ENCODE results near the gene ACTN3. TPM values are rescaled to one million over a fixed set of nuclear protein-coding genes. Genes with fewer than 3 reads are reported as not detected.

Gene ACTN3
- under 1 TPM; 0.06 to 0.12 TPM for total RNA-seq

DNA sequence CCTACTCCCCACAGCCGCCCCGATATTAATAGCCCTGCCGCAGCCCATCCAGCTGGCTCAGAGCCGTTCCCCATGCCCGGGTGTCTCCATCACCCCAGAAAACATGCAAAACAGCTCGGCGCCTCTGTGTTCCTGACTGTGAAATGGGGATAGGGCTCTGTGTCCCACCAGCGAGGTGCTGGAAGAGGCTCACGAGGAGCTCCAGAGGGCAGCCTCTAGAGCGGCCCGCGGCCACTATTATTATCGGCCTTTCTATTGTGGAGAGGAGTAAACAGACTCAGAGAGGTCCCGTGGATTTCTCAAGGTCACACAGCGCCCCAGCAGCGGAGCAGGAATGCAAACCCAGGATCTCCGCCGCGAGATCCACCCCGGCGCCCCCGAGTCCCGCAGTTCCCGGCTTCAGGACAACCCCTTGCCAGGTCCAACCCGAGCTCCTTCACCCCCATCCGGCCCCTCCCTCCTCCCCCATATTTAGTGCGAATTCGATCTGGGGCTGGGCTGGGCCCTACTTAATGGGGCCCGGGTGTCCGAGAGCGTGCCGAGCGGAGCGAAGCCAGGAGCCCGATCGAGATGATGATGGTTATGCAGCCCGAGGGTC is at the start of gene ACTN3:
TSS of gene ACTN3 (plus strand) at position 536 of the 598 bp plus-strand sequence. CDS start at position 571, 35 bp downstream.
- Mint-ChIP-seq H3K9me3 (no peaks in the 10 kb centered on the region), H3K27ac (peak within 1 kb of the TSS; percentile 32), H3K36me3 (no peaks in the 10 kb centered on the region), H3K27me3 (no peaks in the 10 kb centered on the region), H3K4me1 (peaks cover 21% of the 10 kb centered on the region), H3K4me3 (peak within 1 kb of the TSS; percentile 90)
- DNase-seq = no peak

DNA sequence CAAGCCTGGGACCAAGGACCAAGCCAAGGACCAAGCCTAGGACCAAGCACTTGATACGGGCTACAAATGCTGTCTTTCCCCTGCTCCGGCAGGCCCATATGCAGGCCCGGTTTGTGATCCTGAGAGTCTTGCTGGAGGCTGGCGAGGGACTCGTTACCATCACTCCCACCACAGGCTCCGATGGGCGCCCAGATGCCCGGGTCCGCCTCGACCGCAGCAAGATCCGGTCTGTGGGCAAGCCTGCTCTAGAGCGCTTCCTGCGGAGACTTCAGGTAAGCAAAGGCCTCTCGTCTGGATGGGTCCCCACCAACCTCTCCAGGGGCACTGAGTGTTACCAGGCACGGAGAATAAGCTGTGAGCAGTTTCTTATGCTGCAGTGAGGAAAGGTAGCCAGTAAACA is 49.5 kb upstream of the ACTN3 start:
- H3K27me3 Mint-ChIP-seq = no peaks in the 10 kb centered on the region
- H3K4me1 Mint-ChIP-seq = no peaks in the 10 kb centered on the region
- peaks cover 19% of the 10 kb centered on the region for H3K36me3 Mint-ChIP-seq
- DNase-seq = no peak
- H3K9me3 Mint-ChIP-seq = no peaks in the 10 kb centered on the region
- no peak overlapping the region for H3K27ac Mint-ChIP-seq
- H3K4me3 Mint-ChIP-seq = no peak overlapping the region

DNA sequence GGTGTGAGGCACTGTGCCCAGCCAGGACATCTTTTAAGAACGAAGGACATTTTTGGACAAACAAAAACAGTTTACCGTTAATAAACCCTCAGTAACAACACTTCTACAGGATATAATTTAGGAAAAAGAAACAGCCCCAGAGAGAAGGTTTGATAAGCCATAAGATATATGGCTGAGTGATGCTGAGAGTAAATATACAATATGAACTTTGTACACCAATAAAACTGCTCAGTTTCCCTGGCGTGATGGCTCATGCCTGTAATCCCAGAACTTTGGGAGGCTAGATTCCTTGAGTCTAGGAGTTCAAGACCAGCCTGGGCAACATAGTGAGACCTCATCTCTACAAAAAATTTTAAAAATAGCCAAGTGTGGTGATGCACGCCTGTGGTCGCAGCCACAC is 48.2 kb upstream of the ACTN3 start:
- H3K4me1 Mint-ChIP-seq = no peaks in the 10 kb centered on the region
- no peak overlapping the region for H3K27ac Mint-ChIP-seq
- no peak overlapping the region for H3K4me3 Mint-ChIP-seq
- H3K36me3 Mint-ChIP-seq = peaks cover 16% of the 10 kb centered on the region
- no peak for DNase-seq
- no peaks in the 10 kb centered on the region for H3K9me3 Mint-ChIP-seq
- H3K27me3 Mint-ChIP-seq = no peaks in the 10 kb centered on the region

DNA sequence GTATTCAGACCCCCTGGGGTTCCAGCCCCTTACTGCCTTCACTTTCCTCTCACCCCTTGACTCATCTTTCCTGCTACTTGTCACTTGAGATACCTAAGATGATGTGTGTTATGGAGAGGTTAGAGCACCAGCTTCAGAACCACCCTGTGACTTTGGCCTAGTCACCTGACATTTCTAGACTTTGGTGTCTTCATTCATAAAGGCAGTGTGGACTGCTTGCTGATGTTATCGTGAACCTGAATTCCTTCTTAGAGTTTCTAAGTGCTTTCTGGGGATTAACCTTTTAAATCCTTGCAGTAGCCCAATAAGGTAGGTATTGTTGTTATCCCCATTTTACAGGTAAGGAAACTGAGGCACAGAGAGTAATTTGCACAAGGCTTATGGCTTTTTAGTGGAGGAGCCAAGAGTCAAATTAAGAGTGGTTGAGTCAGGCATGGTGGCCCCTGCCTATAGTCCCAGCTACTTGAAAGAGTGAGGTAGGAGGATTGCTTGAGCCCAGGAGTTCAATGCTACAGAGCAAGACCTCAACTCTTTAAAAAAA is 41.4 kb upstream of the ACTN3 start:
- H3K4me1 Mint-ChIP-seq = no peaks in the 10 kb centered on the region
- peaks cover 7% of the 10 kb centered on the region for H3K36me3 Mint-ChIP-seq
- no peaks in the 10 kb centered on the region for H3K27me3 Mint-ChIP-seq
- DNase-seq = no peak
- H3K9me3 Mint-ChIP-seq = no peaks in the 10 kb centered on the region
- no peak overlapping the region for H3K4me3 Mint-ChIP-seq
- H3K27ac Mint-ChIP-seq = no peak overlapping the region

DNA sequence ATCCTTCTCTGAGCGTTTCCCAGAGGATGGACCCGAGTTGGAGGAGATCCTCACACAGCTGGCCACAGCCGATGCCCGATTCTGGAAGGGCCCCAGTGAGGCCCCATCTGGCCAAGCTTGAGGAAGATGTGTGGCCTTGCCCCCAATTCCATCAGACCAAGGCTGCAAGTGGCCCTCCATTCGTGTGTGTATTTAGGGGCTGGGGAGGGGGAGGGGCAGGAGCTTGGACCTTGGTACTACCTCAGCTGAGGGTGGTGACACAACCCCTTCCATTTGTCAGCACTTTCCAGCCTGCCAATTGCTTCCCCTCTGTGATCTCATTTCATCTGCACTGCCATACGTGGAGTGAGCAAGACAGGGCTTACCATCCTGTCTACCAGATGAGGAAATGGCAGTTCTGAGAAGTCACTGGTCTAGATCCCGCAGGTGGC is 37.6 kb upstream of the ACTN3 start:
- Mint-ChIP-seq H3K4me3 (no peak overlapping the region), H3K36me3 (peaks cover 4% of the 10 kb centered on the region), H3K9me3 (no peaks in the 10 kb centered on the region), H3K27ac (no peak overlapping the region), H3K4me1 (peaks cover 9% of the 10 kb centered on the region), H3K27me3 (no peaks in the 10 kb centered on the region)
- DNase-seq = no peak

DNA sequence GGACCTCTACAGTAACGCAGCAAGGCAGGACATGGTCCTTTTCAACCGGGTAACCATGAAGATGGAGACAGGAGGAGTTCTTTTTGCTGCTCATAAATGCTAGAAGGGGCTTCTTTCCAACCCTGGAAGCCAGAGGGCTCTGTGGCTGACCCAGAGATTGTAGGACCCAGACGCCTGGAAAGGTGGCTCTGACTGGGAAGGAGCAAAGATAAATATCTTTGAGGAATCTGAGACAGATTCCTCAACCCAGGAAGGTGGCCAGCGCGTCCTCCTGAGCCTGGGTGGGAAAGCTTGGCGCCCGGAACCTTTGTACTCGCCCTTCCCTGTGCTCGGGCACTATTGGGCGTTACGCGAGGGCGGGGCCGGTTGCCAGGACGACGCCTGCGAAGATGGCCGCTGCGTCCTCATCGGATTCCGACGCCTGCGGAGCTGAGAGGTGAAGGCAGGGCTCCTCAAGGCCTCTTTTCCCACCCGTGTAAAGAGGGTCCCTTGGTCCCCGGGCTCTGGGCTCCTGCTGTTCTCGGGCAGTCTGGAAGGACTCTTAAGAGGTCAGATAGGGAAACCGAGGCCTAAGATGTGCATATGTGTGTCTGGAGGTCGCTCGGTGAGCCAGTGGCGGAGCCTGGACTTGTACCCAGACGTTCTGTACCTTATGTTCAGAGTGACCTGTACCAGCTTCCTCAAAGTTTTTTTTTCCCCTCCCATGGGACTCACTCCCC is 36.3 kb upstream of the ACTN3 start, which contains the start of gene BBS1:
TSS of gene BBS1 (plus strand) at position 365 of the 719 bp plus-strand sequence. CDS start at position 390, 25 bp downstream.
- Mint-ChIP-seq H3K27me3 (no peaks in the 10 kb centered on the region), H3K27ac (peak within 1 kb of the TSS; percentile 25), H3K36me3 (peaks cover 4% of the 10 kb centered on the region), H3K4me1 (peaks cover 9% of the 10 kb centered on the region), H3K9me3 (no peaks in the 10 kb centered on the region), H3K4me3 (peak within 1 kb of the TSS; percentile 88)
- peak; percentile 82 for DNase-seq

DNA sequence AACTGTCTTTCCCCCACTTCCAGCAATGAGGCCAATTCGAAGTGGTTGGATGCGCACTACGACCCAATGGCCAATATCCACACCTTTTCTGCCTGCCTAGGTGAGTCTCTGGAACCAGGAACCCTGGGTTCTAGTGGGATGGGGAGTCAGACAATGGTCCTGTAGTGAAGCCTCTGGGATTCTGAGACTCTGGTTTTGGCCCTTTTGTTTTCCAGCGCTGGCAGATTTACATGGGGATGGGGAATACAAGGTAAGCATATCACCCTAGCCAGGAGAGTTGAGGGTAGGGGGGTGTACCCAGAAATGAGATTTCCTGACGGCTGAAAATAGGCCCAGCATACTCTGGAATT is 35.7 kb upstream of the ACTN3 start:
- Mint-ChIP-seq H3K36me3 (peaks cover 4% of the 10 kb centered on the region), H3K27ac (peak overlapping the region; percentile 25), H3K4me1 (peaks cover 9% of the 10 kb centered on the region)

DNA sequence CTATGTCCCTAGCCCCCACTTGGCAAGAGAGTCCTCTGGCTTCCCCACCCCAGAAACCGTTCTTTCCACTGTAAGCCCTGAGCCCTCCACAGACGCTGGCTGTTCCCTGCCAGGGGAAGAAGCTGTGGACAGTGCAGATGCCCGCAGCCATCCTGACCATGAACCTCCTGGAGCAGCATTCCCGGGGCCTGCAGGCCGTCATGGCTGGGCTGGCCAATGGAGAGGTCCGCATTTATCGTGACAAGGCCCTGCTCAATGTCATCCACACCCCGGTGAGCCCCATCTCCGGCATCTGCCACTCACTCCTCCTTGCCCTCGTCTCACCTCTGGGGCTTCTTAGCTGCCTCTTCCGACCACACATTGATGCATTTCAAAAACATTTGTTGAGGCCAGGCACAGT is 23.1 kb upstream of the ACTN3 start:
- no peaks in the 10 kb centered on the region for H3K27me3 Mint-ChIP-seq
- no peak overlapping the region for H3K4me3 Mint-ChIP-seq
- H3K4me1 Mint-ChIP-seq = no peaks in the 10 kb centered on the region
- no peak for DNase-seq
- no peak overlapping the region for H3K27ac Mint-ChIP-seq
- peaks cover 16% of the 10 kb centered on the region for H3K36me3 Mint-ChIP-seq
- H3K9me3 Mint-ChIP-seq = no peaks in the 10 kb centered on the region

More for the DNA sequence above, 35.7 kb upstream of the ACTN3 start:
- H3K27me3 Mint-ChIP-seq = no peaks in the 10 kb centered on the region
- DNase-seq = no peak
- peak overlapping the region; percentile 88 for H3K4me3 Mint-ChIP-seq
- no peaks in the 10 kb centered on the region for H3K9me3 Mint-ChIP-seq

DNA sequence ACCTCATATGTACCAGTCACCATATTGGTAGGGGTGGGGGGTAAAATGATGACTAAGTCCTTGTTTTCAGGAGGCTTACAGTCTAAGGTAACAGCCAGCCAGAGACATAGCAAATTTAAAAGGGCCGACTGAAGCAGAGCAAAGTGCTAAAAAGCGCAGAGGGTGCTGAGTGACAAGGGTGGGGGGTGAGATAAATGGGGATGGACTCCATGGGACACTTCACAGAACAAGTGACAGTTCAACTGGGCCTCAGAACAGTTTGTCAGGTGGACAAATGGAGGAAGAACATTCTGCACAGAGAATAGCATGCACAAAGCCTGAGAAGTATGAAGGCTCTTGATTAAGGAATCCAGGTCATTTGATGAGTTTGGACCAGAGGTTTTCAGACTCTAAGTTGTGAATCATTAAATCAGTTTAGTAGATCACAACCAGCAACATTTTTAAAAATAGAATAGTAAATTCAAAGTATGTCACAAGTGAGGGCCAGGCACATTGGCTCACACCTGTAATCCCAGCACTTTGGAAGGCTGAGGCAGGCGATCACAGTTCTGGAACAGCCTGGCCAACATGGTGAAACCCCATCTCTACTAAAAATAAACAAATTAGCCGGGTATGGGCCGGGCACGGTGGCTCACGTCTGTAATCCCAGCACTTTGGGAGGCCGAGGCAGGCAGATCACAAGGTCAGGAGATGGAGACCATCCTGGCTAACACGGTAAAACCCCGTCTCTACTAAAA is 22.2 kb upstream of the ACTN3 start:
- no peak overlapping the region for H3K4me3 Mint-ChIP-seq
- no peaks in the 10 kb centered on the region for H3K27me3 Mint-ChIP-seq
- peaks cover 14% of the 10 kb centered on the region for H3K36me3 Mint-ChIP-seq
- no peak overlapping the region for H3K27ac Mint-ChIP-seq
- no peak for DNase-seq
- H3K9me3 Mint-ChIP-seq = no peaks in the 10 kb centered on the region
- no peaks in the 10 kb centered on the region for H3K4me1 Mint-ChIP-seq

DNA sequence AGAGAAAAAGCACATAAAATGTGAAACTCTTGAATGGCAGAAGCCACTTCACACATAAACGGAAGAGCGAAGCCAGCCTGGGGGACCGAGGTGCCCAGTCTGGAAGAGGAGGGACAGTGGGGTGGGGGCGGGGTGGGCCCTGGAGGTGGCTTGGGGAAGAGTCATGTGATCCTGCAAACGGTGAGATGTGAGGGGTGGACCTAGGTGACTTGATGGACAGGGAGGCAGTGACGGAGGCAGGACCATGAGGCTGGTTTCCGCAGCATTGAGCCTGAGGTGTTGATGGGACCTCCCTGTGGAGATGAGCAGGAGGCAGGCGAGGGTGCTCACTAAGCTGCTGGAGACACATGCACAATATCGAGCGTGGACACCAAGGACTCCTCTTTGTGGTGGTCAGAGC is 17.6 kb upstream of the ACTN3 start:
- no peak for DNase-seq
- Mint-ChIP-seq H3K4me3 (no peak overlapping the region), H3K36me3 (no peaks in the 10 kb centered on the region), H3K4me1 (no peaks in the 10 kb centered on the region), H3K9me3 (no peaks in the 10 kb centered on the region), H3K27ac (no peak overlapping the region), H3K27me3 (no peaks in the 10 kb centered on the region)

DNA sequence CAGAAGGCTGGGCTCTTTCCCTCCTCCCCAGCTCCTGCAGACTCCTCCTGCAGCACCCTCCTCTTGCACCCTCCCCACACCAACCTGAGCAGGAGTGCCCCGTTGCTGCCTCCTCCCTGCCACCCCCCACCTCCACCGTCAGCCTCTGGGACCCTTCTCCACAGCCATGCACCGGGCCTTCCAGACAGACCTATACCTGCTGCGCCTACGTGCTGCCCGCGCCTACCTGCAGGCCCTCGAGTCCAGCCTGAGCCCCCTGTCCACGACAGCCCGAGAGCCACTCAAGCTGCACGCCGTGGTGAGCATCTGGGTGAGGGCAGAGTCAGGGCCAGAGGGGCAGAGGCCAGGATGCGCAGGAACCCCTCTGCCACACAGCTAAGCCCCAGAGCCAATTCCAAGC is 17.0 kb upstream of the ACTN3 start:
- no peak overlapping the region for H3K27ac Mint-ChIP-seq
- H3K4me1 Mint-ChIP-seq = no peaks in the 10 kb centered on the region
- DNase-seq = no peak
- H3K9me3 Mint-ChIP-seq = no peaks in the 10 kb centered on the region
- H3K36me3 Mint-ChIP-seq = no peaks in the 10 kb centered on the region
- H3K27me3 Mint-ChIP-seq = no peaks in the 10 kb centered on the region
- H3K4me3 Mint-ChIP-seq = no peak overlapping the region

DNA sequence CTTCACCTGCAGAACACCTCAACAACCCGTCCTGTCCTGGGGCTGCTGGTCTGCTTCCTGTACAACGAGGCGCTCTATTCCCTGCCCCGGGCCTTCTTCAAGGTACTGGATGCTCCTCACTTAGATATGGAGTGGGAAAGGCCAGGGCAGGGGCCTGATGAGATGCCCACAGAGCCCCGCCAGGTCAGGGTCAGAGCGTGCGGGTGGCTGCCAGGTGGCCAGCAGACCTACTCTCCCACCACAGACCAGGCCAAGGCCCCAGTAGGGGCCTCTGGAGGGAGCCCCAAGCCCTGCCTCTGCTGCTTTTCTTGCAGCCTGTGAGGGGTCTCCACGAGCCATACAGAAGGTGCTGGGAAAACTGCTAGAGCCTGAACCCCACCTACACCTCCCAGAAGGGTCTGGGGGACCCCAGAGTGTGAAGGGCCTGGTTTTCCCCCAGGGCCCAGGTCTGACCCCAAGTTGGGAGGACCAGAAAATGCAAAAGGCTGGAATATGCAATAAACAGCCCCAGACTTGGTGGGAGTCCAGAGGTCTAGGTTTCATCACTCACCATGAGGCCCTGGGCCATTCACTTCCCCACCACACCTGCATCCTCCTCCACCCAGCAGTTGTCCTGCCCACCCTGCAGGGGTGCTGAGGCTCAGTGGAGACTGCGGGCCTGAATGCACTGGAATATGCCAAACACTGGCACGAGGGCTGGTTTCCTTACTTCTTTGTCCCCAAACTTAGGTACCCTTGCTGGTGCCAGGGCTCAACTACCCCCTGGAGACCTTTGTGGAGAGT is 15.6 kb upstream of the ACTN3 start:
- no peaks in the 10 kb centered on the region for H3K4me1 Mint-ChIP-seq
- no peaks in the 10 kb centered on the region for H3K27me3 Mint-ChIP-seq
- no peak overlapping the region for H3K27ac Mint-ChIP-seq
- no peak overlapping the region for H3K4me3 Mint-ChIP-seq
- no peaks in the 10 kb centered on the region for H3K36me3 Mint-ChIP-seq
- no peak for DNase-seq
- no peaks in the 10 kb centered on the region for H3K9me3 Mint-ChIP-seq

DNA sequence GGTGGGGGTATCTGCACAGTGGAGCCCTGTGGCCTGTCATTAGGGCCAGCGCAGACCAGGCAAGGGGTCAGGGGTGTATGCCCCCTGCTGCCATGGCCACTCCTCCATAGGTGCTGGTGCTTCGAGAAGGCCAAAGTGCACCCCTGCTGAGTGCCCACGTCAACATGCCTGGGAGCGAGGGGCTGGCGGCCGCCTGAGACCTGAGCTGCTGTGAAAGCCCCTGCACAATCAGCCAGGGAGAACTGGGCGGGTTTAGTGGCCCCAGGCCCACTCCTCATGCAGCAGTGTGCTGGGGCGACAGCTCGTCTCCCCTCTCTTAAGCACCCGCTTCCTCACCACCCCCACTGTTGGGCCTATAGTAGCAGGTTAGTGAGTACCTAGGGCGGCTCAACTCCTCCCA is 14.9 kb upstream of the ACTN3 start:
- H3K9me3 Mint-ChIP-seq = no peaks in the 10 kb centered on the region
- H3K36me3 Mint-ChIP-seq = no peaks in the 10 kb centered on the region
- H3K4me3 Mint-ChIP-seq = no peak overlapping the region
- H3K27ac Mint-ChIP-seq = no peak overlapping the region
- no peaks in the 10 kb centered on the region for H3K4me1 Mint-ChIP-seq
- DNase-seq = no peak
- no peaks in the 10 kb centered on the region for H3K27me3 Mint-ChIP-seq

DNA sequence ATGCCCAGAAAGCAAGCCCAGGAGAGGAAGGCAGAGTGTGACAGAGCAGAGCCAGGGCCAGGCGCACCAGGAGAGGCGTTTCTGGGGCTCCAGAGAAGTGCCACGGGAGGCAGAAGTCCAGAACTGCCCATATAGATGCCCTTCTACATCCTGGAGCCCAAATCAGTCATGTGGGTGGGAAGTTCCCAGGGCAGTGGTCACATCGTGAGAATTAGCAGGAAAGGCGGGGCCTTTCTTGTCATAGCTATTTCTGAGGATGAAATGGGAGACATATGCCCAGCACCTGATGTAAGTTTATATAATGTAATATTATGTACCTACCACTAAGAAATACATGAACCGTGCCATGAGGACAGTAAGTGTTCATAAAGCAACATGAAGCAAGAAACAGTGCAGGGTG is 13.9 kb upstream of the ACTN3 start:
- Mint-ChIP-seq H3K27ac (no peak overlapping the region), H3K4me1 (no peaks in the 10 kb centered on the region), H3K36me3 (peaks cover 2% of the 10 kb centered on the region), H3K27me3 (no peaks in the 10 kb centered on the region), H3K9me3 (no peaks in the 10 kb centered on the region), H3K4me3 (no peak overlapping the region)
- no peak for DNase-seq
